ENCODE results near the gene ZNF488.

DNA sequence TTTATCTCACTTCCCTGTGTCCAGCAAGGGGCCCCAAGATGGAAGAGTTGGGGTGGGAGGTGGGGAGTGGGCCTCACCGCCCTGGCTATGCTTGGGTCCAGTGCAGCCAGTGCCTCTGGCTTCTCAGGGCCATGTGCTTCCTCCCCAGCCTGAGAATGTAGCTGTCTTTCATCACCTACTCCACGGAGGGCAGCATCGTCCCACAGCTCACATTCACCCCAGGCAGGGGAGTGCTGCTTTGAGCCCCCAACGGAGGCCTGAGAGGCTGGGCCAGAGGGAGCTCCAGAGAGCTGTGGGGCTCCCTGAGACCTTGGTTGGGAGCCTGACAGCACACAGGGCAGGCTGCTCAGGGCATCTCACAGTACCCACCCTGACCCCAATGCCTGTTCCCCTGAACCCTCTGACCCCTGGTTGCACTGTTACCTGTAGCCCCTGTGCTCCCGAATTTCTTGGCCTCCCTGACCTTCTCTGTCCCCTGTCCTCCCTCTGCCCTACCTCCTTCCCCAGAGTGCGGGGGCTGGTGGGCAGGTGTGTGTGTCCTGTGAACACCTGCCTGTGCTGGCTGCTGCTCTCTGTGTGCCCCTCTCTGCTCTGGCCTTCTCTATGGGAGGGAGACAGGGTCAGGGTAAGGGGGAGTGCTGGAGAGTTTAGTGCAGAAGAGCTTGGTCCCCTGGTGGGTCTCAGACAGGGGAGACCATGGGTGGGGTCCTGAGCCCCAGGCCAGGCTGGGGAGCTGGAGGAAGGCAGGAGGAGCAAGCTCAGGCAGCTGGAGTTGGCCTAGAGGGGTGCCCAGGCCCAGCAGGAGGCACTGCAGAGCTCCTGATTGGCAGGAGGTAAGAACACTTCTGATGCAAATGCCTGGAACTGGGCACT, 19.6 kb upstream of the ZNF488 start:
- TF ChIP-seq, protein P1, sequence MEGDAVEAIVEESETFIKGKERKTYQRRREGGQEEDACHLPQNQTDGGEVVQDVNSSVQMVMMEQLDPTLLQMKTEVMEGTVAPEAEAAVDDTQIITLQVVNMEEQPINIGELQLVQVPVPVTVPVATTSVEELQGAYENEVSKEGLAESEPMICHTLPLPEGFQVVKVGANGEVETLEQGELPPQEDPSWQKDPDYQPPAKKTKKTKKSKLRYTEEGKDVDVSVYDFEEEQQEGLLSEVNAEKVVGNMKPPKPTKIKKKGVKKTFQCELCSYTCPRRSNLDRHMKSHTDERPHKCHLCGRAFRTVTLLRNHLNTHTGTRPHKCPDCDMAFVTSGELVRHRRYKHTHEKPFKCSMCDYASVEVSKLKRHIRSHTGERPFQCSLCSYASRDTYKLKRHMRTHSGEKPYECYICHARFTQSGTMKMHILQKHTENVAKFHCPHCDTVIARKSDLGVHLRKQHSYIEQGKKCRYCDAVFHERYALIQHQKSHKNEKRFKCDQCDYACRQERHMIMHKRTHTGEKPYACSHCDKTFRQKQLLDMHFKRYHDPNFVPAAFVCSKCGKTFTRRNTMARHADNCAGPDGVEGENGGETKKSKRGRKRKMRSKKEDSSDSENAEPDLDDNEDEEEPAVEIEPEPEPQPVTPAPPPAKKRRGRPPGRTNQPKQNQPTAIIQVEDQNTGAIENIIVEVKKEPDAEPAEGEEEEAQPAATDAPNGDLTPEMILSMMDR (IDR thresholded peaks at IDR 0.05) = no peak
- TF ChIP-seq EP300 (IDR thresholded peaks at IDR 0.05) = no peak
- no peak for TF ChIP-seq POLR2A (IDR thresholded peaks at IDR 0.05)
